Panc1 (cell line): ENCODE measurements around the gene SLFN12L. TPM values are rescaled to one million over a fixed set of nuclear protein-coding genes. Genes with fewer than 3 reads are reported as not detected.

Experiments used
- ATAC-seq: fragments of 200-7000 bp; cut with Tn5 transposase; 2 replicates; pipeline ENCODE4 v1.9.1; 2020; ENCODE audit warnings: mild to moderate bottlenecking, moderate library complexity
- BruUV-seq: library from RNA; stranded (reverse); fragments of 400-500 nt; replicated peaks from 2 replicates; lab custom pipeline; 2021; lab: Mats Ljungman, UMichigan
- CTCF ChIA-PET: fragments of 300-600 bp; sonication (Branson Sonifier 250); formaldehyde crosslinking; loops from one replicate; lab custom pipeline; 2022; ENCODE audit warnings: antibody characterized with exemption; lab: Charles Lee
- POLR2A ChIA-PET: fragments of 300-600 bp; sonication (Branson Sonifier 250); formaldehyde crosslinking; loops from one replicate; lab custom pipeline; 2022; ENCODE audit warnings: antibody characterized with exemption; lab: Charles Lee
- DNase-seq: peaks from one replicate; pipeline ENCODE4 v3.0.0-alpha.2; 2010; ENCODE audit warnings: low read depth, low spot score
- H3K27ac ChIP-seq: 2 replicates; pipeline ENCODE4 v1.5.1; 2011; ENCODE audit warnings: mild to moderate bottlenecking, low read length, inconsistent platforms
- H3K27me3 ChIP-seq: fragments of 200-500 bp; sonication (Bioruptor generic); 2 replicates; pipeline ENCODE4 v1.6.0; 2014; ENCODE audit warnings: low read length, inconsistent platforms; ENCODE audit not compliant: control insufficient read depth, insufficient read depth
- H3K36me3 ChIP-seq: fragments of 200-500 bp; sonication (Bioruptor generic); 2 replicates; pipeline ENCODE4 v1.5.1; 2014; ENCODE audit warnings: inconsistent platforms, mild to moderate bottlenecking, low read length, moderate library complexity; ENCODE audit not compliant: control insufficient read depth, insufficient read depth
- H3K4me1 ChIP-seq: 2 replicates; pipeline ENCODE4 v1.5.1; 2011; ENCODE audit warnings: inconsistent platforms, mild to moderate bottlenecking, low read length, moderate library complexity; ENCODE audit not compliant: control insufficient read depth, insufficient read depth
- H3K4me3 ChIP-seq, 2 experiments: 2 replicates each; pipeline ENCODE4 v1.5.1; 2011 to 2012; ENCODE audit warnings: low read depth in 2 of 2, low read length in 2 of 2, mild to moderate bottlenecking in 2 of 2, inconsistent platforms in 1 of 2, moderate library complexity in 1 of 2
- H3K9me3 ChIP-seq: fragments of 200-500 bp; sonication (Bioruptor generic); 2 replicates; pipeline ENCODE4 v1.5.1; 2014; ENCODE audit warnings: low read depth, mild to moderate bottlenecking, inconsistent platforms, low read length, moderate library complexity; ENCODE audit not compliant: control insufficient read depth, insufficient read depth
- CTCF ChIP-seq: fragments of 450-650 bp; IDR thresholded peaks from 2 replicates; pipeline ENCODE4 v1.5.1; 2017; ENCODE audit warnings: mild to moderate bottlenecking
- POLR2AphosphoS5 ChIP-seq: IDR thresholded peaks from 2 replicates; pipeline ENCODE4 v1.6.1; 2012; ENCODE audit warnings: mild to moderate bottlenecking, low read depth, low read length, moderate library complexity
- REST ChIP-seq, 2 experiments: IDR thresholded peaks; 2 replicates each; pipeline ENCODE4 v1.6.1; 2011 to 2012; ENCODE audit warnings: low read depth in 2 of 2, control low read depth in 1 of 2, low read length in 1 of 2, mild to moderate bottlenecking in 1 of 2, moderate library complexity in 1 of 2; ENCODE audit not compliant: insufficient read depth in 1 of 2
- SIN3A ChIP-seq: IDR thresholded peaks from 2 replicates; pipeline ENCODE4 v1.6.1; 2012; ENCODE audit warnings: low read depth, mild to moderate bottlenecking, low read length, moderate library complexity, borderline replicate concordance; ENCODE audit not compliant: insufficient read depth
- TCF7L2 ChIP-seq: IDR thresholded peaks from 2 replicates; pipeline ENCODE4 v1.6.1; 2011; ENCODE audit warnings: mild to moderate bottlenecking, low read depth, low read length, inconsistent platforms
- in situ Hi-C: cut with HindIII; loops from 2 replicates; pipeline ENCODE4 v1.10.0; 2016; ENCODE audit warnings: low sequenced_read_pairs, low pct_unique_long_range_greater_than_20kb
- intact Hi-C: fragments of 100-400 bp; cut with micrococcal nuclease; formaldehyde crosslinking; loops from one replicate; pipeline ENCODE4 v1.10.0; 2022; ENCODE audit not compliant: unreplicated experiment
- total RNA-seq: library from RNA; stranded (reverse); gene quantifications from one replicate; pipeline ENCODE4 v1.2.1, GENCODE V29; 2021; ENCODE audit not compliant: unreplicated experiment

The SLFN12L gene
- total RNA-seq, 1 experiment from 2014 or later: 0.33 TPM

DNA sequence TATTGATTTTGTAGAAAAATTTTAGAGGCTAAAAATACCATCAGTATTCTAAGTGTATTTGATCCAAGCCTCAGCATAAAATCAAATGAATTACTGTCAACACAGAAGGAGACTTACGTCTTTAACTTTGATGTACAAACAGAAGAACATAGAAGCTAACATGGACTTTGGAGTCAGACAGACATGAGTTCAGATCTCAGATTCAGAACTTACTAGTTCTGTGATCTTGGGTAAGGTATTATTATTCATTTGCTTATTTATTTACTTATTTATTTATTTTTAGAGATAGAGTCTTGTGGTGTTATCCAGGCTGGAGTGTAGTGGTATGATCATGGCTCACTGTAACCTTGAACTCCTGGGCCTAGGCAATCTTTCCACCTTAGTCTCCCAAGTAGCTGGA, 4.0 kb upstream of the SLFN12L start:
- no TSS peak for BruUV-seq
- H3K4me3 ChIP-seq: peak overlapping the region in 1 of 2 experiments; percentile 16; a peak in 2 of 4 replicates

More for the DNA sequence above, 4.0 kb upstream of the SLFN12L start:
- DNase-seq: no peak
- no peaks in the 10 kb centered on the region for H3K36me3 ChIP-seq
- no peak for ATAC-seq
- CTCF ChIA-PET: no interaction called here
- POLR2A ChIA-PET: no interaction called here
- H3K9me3 ChIP-seq: no peaks in the 10 kb centered on the region
- in situ Hi-C loops: loop anchor here (25.0 kb wide), 2 partner anchors 229 to 354 kb away; partner anchors contain the start of gene SLC35G3
- H3K4me1 ChIP-seq: no peaks in the 10 kb centered on the region
- no peaks in the 10 kb centered on the region for H3K27me3 ChIP-seq
- intact Hi-C loops: no loop called here
- TF ChIP-seq REST (IDR thresholded peaks at IDR 0.05; ENCODE audit: insufficient read depth in 1 of 2, low read depth in 2 of 2, low read length in 1 of 2) (no peak), TCF7L2 (no peak), SIN3A (no peak), POLR2AphosphoS5 (no peak), CTCF (no peak)
- H3K27ac ChIP-seq: peak overlapping the region; percentile 48; the same call in 1 of the 2 replicates
